Measurements from ENCODE around the gene KIF16B.
"Not testable (repeated sequence)": the region's sequence is repeated elsewhere in the genome, so short reads cannot be mapped to it uniquely, and the experiment has no call there.

The KIF16B gene

DNA sequence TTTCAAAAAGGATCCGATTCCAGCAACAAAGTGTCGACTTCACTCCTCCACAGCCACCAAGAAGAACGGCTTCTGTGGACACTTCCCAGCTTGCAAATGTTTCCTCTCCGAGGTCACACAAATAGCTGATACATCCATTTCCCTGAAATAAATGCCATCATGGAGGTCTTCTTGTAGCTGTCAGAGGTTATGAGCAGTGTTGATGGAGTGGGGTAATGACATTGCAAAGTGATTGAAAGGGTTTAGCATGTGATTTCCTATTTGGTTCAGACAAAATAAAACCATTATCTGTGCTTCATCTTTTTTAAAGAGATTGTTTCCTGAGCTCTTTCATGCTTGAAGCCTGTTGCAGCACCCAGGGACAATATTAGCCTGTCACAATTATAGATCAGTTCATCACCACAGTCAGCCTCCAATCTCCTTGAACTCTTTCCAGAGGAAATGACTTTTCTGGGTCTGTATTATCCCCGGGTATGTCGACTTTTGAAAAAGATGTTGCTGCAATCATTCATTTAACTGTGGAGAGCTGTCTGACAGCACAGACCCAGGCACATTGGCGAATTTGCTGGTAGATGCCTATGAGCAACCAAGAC is 16.9 kb upstream of the KIF16B start:
- in situ Hi-C loops (cut with MboI; ENCODE audit: low sequenced_read_pairs), result no loop called here

DNA sequence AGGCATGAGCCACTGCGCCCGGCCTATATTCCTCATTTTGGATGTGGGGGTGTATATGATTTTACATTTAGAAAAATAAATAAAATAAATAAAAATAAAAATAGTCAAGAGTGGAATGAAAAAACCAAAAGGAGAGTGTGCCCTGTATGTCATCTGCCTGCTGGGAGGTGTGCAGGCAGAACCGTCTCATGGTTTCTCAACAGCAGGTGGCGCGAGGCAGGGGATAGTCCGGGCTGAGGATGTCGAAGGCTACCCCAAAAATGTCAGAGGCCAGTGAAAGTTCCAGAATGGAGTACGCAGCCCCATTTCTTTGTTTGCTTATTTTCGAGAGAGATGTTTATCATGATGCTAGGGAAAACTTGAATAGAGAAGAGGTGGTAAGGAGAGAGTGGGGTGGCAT is 16.4 kb upstream of the KIF16B start:
- in situ Hi-C loops (cut with MboI; ENCODE audit: low sequenced_read_pairs), result no loop called here

DNA sequence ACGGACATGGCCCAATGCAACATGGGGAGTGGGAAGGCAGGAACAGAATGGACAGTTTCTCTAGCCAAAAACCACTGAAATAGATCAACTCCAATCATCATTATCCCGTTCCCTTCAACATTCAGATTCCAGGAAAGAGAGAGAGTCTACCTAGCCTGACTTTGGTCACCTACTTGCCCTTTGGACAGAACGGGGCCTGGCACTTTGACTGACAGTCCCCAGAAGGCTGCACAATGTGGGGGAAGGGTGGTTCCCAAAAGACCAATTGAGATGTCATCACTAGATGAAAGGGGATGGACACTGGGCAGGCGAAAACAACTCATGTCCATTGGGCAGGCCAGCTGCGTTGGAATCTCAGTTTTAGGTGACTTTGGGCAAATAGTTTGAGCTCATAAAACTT is 15.0 kb upstream of the KIF16B start:
- in situ Hi-C loops (cut with MboI; ENCODE audit: low sequenced_read_pairs), result no loop called here

DNA sequence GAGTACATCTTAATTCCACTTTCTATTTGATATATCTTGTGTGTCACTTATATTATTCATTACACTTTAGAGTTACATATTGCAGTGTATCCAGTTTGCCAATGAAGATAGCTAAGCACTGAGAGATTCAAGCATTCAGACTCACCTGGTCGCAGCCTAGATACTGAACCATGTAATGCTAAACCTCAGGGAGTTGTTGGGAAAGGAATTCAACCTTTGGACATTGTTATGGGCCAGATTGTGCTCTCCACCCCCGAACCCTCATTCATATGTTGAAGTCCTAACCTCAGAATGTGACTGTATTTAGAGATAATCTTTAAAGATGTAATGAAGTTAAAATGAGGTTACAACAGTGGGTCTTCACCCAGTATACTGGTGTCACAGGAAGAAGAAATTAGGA is 13.8 kb upstream of the KIF16B start:
- in situ Hi-C loops (cut with MboI; ENCODE audit: low sequenced_read_pairs), result no loop called here

DNA sequence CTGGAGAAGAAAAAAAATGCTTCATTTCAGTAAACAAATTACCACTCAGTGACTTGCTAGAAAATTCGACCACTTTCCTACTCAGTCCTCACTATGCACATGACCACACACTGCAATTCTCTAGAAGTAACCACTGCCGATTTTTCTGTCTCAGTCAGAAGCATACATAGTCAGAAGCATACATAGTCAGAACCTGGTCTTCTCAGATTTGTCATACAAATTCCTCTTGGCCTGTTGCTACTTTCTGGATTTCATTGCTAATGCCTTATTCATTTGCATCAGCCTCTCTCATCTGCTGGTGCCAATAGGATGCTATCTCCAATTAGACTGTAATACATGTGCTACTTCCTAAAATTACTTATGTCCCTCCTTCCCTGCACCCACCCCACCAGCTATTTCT is 10.2 kb upstream of the KIF16B start:
- in situ Hi-C loops (cut with MboI; ENCODE audit: low sequenced_read_pairs), result no loop called here

DNA sequence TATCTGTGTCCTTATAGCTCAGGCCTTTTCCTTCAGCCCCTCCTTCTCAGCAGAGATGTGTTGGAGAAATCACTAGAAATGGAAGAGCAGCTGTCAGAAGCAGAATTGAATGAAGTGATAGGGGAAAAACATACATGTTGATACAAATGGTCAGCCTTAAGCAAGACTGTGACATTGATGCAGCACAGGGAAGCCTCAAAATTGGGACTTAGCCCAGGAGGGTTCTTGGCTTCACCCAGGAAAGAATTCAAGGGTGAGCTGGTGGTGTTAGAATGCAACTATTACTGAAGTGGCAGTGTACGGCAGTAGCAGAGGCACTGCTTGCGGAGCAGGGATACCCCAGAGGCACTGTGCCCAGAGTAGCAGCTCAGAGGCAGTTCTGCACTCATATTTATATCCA is 8.0 kb upstream of the KIF16B start:
- in situ Hi-C loops (cut with MboI; ENCODE audit: low sequenced_read_pairs), result no loop called here

DNA sequence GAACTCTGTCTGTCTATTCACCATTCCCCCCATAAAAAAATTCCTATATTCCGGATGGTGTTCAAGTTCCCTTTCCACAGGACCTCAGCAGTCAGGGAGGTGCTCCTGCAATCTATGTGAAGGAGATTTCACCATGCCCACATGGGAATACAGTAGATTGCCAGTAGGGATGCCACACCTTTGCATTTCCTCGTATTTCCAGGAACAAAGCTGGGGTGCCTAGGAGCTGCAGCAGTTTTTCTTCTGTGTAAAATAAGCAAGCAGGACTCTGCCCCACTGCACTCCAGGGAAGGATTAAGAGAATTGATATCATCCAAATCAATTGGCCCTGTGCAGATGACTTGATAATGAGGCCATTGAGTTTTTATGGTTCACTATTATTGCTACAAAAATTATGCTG is 7.4 kb upstream of the KIF16B start:
- in situ Hi-C loops (cut with MboI; ENCODE audit: low sequenced_read_pairs), result no loop called here

DNA sequence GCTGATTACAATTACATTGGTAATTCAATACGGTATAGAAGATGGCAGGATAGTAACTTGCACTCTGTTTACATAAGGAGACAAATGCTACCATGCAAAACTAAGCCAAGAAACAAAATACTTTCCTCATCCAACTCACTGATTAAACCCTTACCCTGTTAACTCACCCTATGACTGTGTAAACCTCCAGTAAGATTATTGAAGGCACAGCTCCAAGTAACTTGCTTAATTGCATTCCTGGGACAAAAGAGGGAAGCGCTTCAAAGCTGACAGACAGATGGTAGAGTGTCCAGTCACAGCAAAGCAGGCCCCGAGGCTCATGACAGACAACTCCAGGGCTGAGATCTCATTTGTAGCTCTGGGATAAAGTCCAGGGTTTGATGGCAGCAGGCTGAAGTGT is 6.9 kb upstream of the KIF16B start:
- in situ Hi-C loops (cut with MboI; ENCODE audit: low sequenced_read_pairs), result no loop called here

DNA sequence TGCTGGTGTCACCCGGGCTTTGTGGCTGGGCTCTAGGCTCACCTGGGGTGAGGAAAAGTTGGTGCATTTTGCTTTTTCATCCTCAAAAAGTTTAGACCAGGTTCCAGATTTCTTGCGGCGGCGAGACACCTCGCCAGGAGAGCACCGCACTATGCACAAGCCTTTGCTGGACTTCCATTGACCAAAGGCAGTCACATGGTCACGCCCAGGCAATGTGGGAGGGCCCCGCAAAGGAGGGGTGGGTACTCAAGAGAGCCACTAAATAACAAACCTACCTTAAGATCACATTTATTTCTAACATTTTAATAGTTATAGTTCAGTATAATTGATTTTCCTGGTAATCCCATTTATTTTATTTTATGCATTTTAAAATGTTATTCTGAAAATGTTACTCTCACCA is 3.0 kb upstream of the KIF16B start:
- in situ Hi-C loops (cut with MboI; ENCODE audit: low sequenced_read_pairs), result no loop called here

DNA sequence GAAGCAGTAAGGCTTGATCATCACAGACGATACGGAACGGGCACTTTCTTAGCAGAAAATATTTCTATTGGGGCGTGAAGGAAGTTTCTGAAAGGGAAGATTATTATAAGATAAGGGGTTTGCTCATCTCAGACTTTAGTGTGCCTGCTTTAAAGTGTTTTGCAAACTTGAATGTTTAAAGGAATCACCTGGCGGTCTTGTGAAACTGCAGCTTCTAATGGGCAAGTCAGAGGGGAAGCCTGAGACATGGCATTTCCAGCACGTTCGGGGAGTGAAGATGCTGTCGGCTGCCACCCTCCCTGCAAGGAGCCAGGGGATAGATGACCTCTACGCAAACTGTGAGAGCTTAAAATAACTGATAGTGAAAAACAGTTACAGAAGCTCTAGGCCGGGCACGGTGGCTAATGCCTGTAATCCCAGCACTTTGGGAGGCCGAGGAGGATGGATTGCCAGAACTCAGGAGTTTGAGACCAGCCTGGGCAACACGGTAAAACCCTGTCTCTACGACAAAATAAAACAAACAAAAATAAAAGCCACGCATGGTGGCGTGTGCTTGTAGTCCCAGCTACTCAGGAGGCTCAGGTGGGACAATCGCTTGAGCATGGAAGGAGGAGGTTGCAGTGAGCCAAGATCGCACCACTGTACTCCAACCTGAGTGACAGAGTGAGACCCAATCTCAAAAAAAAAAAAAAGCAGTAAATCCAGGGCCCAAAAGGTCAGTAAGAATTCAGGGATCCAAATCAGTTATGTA is 2.3 kb upstream of the KIF16B start:
- in situ Hi-C loops (cut with MboI; ENCODE audit: low sequenced_read_pairs), result no loop called here

DNA sequence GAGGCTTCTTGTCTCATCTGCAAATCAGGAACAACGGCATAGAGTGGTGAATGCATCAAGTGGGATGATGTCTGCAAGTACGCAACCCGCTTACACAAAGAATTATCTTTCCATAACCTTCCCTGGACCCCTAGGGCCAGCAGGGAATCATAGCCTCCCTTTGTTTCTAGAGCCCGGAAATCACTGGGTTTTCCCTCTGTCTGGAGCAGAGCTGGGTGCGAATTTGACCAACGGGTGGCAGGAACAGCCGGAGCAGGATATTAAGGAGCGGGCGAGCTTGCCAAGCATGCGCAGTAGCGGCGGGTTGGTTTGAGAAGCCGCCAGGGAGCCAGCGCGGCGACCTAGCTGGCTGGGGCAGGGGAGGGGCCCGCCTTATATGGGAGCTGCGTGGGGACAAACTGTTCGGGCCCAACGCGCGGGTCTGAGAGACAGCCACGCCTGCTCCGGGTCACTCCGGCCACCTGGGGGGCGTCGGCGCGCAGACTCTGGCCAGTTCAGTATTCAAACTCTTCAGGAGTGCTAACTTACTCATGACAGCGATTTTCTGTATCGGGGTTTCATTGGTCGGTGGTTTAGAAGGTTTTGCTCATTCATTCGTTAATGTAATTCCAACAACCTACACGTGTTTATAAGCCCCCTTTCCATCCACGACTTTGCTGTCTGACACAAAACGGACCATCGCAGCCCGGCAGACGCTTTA is 1.6 kb upstream of the KIF16B start:
- in situ Hi-C loops (cut with MboI; ENCODE audit: low sequenced_read_pairs), result no loop called here

DNA sequence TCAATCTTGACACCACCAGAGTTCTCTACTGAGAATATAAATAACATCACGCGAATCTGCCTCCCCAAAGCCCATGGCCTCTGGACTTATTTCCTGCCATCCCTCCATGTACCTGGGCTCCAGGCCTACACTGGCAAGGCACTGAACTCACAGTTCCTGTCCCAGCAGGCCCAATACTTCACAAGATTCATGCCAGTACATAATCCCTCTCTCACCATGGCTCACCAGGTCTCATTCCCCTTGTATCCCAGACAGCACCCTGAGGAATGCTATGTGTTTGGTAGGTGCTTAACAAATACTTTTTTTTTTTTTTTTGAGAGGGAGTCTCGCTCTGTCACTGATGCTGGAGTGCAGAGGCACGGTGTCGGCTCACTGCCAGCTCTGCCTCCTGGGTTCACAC is 1.9 kb downstream of the KIF16B start:
- in situ Hi-C loops (cut with MboI; ENCODE audit: low sequenced_read_pairs), result no loop called here

DNA sequence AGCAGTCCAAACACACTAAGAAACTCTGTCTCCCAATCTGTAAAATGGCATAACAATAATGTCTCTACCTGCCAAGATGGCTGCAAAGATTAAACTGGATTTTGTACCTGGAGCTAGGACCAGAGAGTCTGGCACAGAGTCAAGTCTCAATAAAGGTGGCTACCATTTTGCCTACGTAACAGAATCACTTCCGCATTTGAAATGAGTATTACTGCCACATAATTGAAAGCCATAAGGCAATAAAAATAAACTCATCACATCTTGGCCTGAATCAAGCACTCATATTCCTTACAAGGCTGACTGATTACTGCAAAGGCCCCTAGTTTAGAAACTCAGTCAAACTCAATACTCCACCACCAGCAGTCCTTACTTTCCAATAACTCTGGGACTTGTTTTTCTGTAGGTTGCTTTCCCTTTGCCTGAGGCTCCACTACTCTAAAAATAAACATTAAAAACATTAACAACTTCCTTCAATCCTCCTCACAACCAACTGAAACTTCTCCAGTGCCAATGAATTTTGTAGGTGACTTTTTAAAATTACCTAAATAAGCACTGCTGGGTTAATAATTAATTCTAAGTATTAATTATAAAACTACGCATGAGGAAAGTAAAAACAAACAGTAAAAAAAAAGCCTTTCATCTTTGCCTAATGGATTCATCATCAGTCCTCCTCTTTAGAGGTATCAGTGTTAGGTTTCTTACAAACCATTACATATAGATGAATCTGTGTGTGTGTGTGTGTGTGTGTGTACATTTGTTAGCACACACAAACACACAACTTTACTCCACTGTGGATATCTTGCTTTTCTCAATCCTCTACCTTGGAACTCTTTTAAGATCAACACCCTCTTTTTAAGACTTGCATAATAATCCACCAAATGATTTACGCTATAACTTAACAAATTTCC is 3.7 kb downstream of the KIF16B start:
- in situ Hi-C loops (cut with MboI; ENCODE audit: low sequenced_read_pairs), result no loop called here

DNA sequence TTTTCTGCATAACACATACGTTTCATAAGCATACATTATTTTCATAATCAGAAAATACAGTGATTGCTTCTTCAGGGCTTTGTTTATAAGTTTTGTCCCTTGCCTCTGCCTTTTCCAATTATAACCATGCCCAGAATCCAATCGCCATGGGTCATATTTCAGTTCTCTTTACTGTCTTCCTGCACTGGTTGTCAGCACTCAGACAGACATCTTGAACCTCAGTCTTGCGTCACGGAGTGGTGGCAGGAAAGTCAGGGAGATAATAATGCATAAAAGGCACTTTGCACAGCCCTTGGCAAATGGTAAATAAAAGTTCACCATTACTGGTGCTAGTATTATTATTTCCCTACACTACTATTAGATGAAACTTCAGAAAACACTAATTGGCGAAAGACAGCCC is 7.2 kb downstream of the KIF16B start:
- in situ Hi-C loops (cut with MboI; ENCODE audit: low sequenced_read_pairs), result no loop called here

DNA sequence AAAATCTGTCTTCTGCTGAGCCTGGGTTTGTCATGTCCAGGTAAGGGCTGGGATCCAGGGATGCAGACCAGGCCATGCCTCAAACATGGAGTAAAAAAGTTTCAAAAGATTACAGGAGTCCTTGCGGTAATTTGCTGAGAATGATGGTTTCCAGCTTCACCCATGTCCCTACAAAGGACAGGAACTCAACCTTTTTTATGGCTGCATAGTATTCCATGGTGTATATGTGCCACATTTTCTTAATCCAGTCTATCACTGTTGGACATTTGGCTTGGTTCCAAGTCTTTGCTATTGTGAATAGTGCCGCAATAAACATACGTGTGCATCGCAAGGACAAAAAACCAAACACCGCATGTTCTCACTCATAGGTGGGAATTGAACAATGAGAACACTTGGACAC is 9.2 kb downstream of the KIF16B start:
- in situ Hi-C loops (cut with MboI; ENCODE audit: low sequenced_read_pairs), result not testable (repeated sequence)

DNA sequence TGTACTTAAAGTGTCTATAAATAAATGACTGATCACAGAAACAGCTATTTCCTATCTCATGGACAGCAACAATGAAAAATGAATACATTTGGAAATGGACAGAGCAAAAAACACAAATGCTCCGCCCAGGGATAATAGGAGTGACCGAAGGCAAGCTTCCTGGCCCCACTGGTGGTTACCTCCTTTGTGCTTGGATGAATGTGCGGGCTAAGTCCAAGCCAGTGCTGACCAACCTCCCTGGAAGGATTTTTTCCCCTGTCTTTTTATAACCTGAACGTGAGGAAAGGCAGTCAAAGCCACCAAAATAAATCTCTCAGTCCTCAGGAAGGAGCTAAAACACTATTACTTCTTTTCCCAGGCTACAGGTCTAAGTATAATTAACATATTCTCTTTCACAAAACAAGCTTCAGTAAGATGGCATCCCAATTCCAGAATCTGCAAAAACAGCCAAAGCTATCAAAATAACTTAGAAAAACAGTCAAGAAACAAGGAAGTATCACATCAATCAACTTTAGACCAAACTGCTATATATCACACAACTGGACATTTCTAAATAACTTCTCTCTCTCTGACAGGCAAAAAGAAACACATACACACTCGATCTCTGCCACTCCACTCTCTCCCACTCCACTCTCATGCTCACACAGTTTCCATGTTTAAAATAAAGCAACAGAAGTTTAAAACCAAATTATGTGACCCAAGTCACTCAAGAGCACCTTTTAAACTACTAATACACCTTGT is 10.0 kb downstream of the KIF16B start:
- in situ Hi-C loops (cut with MboI; ENCODE audit: low sequenced_read_pairs), result no loop called here

DNA sequence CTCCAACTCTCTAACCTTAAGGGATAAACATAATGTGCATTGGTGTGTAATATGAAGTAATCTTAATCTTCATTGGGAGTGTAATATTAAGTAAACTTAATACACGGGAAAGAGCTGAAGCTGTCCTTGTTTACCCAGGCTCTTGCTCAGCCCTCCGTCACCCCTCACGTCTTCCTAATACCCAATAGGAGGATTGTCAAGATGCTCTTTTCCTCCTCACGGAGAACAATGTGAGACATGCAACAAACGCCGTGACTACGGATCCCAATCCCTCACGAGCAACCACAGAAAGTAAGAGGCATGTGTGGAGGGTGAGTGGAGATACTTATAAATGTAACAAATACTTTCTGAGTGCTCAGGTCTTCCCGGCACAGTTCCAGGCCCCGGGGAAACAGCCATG is 11.0 kb downstream of the KIF16B start:
- in situ Hi-C loops (cut with MboI; ENCODE audit: low sequenced_read_pairs), result no loop called here

DNA sequence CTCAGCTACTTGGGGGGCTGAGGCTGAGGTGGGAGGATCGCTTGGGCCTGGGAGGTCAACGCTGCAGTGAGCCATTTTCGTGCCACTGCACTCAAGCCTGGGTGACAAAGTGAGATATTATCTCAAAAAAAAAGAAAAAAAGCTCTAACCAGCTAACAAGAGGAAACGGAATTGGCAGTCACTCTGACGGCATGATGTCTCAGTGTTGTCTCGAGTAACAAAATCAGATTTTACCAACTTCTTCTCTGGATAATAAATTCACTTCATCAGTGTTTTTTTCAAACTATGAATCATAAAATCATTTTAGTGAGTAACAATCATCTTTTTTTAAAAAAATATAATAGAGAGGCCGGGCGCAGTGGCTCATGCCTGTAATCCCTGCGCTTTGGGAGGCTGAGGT is 12.6 kb downstream of the KIF16B start:
- in situ Hi-C loops (cut with MboI; ENCODE audit: low sequenced_read_pairs), result no loop called here

DNA sequence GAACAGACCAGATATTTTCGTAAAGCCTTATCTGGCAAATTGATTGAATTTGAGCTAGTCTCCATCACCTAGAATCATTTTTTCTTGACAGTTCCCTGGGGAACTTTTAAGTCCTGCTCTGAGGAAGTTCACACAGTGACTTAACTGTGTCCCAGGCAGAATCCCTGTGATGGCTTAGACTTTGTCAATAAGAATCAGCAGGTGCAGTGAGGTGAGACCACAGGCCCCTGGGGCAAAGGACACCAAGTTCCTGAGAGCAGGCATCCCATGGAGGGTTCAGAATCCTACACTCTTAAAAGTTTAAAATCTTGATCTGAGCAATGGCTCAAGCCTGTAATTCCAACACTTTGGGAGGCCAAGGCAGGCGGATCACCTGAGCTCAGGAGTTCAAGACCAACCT is 13.0 kb downstream of the KIF16B start:
- in situ Hi-C loops (cut with MboI; ENCODE audit: low sequenced_read_pairs), result no loop called here

DNA sequence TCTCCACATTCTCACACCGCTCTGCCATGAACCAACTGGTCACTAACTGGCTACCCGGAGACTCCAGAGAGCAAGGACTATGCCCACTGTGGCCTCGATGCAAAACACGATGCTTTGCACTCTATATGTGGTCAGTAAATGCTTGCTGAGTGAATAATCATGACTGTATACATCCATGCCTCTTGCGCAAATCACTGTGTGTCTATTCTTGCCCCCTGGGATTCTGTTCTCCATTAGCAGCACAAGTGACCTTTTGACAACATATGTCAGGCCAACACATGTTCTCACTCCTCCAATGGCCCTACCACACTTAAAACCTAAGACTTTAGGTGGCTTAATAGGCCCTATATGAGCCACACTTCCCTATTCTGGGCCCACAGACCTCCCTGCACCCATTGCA is 16.9 kb downstream of the KIF16B start:
- in situ Hi-C loops (cut with MboI; ENCODE audit: low sequenced_read_pairs), result no loop called here

DNA sequence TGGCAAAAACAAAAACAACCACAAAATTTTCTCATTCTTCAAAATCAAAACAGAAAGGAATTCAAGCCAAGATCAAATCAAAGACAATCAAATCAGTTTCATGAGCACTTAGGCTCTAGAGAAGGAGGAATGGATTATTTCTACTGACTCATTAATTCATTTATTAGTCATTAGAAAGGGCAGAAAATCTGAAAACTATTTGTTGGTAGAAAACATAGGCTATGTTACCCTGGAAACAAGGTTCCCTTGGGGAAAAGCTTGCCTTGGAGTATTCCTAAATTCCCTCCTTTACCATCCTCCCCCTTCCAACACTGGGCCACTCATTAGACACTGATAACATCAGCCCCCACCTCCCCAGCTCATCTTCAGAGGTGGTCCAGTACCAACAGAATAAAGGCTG is 17.5 kb downstream of the KIF16B start:
- in situ Hi-C loops (cut with MboI; ENCODE audit: low sequenced_read_pairs), result no loop called here
